A549 treated with AZD9567 at 1 μM for 4 hours (cell line): ENCODE results near the gene HSH2D. TPM values are rescaled to one million over a fixed set of nuclear protein-coding genes. Genes with fewer than 3 reads are reported as not detected.

ENCODE experiments used
- total RNA-seq: library from RNA; stranded (reverse); fragments of 200-300 nt; extraction: Qiagen RNA extraction; gene quantifications from 5 replicates; pipeline ENCODE4 v1.2.3, GENCODE V29; 2022; ENCODE audit not compliant: insufficient read depth

The HSH2D gene
- 0.06 to 0.09 TPM (median 0.06 TPM) in 3 of 5 replicates, not detected in the others for total RNA-seq

GRCh38 chr19:16143399-16144215 lies at the start of gene HSH2D:
Gene HSH2D, plus strand, starts transcription at chr19:16143685. Its CDS starts 5,066 bp downstream, at chr19:16148751.

DNA sequence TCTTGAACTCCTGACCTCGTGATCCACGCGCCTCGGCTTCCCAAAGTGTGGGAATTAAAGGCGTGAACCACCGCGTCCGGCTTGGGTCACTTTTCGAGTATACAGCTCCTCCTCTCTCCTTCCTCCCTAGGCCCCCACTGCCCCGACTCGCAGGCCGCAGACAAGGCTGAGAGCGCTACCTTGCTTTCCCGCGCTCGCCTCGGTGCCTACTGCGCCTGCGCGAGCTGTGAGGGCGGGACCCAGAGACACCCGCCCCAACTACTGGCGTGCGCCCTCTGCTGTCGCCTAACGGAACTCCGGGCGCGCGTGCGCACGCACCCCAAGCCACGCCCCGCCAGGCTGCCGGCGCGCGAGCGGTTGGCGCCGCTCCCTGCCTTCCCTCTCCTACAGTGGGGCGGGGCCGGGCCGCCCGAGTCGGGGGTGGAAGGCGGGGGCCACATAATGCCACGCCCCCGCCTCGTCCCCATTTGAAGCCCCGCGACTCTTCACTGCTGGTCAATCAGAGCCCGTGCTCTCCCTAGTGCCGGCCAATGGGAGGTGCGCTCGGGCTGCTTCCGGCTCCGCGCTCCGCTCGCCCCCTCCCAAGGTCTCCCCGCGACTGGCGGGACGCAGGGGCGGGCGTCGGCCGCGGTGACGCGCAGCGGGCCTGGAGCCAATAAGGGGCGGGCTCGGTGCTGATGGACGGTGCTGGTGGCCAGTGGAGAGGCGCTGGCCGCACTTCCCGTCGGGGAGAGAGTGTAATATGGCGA lies 32.2 kb upstream of the HSH2D start, which contains the start of gene RAB8A:
RAB8A (plus strand) TSS at position 730 of the 749 bp plus-strand sequence; CDS start at position 743, 13 bp downstream.

GRCh38 chr19:16185123-16185767 lies 41.8 kb downstream of the HSH2D start, which contains the start of gene FAM32A:
Gene FAM32A, plus strand, starts transcription at chr19:16185410. Its CDS starts 33 bp downstream, at chr19:16185443.

GRCh38 chr19:16197622-16198369 lies 54.3 kb downstream of the HSH2D start, which contains the start of gene AP1M1:
Gene AP1M1, plus strand, starts transcription at chr19:16197911. Its CDS starts 116 bp downstream, at chr19:16198027.

Other genes starting within 250 kb of the HSH2D start
- gene CYP4F2, start 245.6 kb upstream of the HSH2D start, total RNA-seq = 0.07 to 0.31 TPM (median 0.16 TPM) in 3 of 5 replicates, not detected in the others
- gene CYP4F11, start 209.2 kb upstream of the HSH2D start, total RNA-seq = 4.4 to 7.3 TPM (median 4.7 TPM) in 5 replicates
- not detected in 5 replicates for gene OR10H4, start 194.7 kb upstream of the HSH2D start, total RNA-seq
- gene TPM4, start 67.2 kb upstream of the HSH2D start, total RNA-seq = 367 to 477 TPM (median 420 TPM) in 5 replicates
- 44.3 to 94.8 TPM (median 45.5 TPM) in 5 replicates for gene RAB8A, start 31.8 kb upstream of the HSH2D start, total RNA-seq
- not detected in 5 replicates for gene CIB3, start 29.8 kb downstream of the HSH2D start, total RNA-seq
- 77.8 to 95.3 TPM (median 92.8 TPM) in 5 replicates for gene FAM32A, start 41.7 kb downstream of the HSH2D start, total RNA-seq
- 57.5 to 70.2 TPM (median 65.2 TPM) in 5 replicates for gene AP1M1, start 54.2 kb downstream of the HSH2D start, total RNA-seq
- 16.5 to 36.4 TPM (median 30.6 TPM) in 5 replicates for gene KLF2, start 181.1 kb downstream of the HSH2D start, total RNA-seq